ENCODE measurements around the gene RASA1.

RASA1 gene

DNA sequence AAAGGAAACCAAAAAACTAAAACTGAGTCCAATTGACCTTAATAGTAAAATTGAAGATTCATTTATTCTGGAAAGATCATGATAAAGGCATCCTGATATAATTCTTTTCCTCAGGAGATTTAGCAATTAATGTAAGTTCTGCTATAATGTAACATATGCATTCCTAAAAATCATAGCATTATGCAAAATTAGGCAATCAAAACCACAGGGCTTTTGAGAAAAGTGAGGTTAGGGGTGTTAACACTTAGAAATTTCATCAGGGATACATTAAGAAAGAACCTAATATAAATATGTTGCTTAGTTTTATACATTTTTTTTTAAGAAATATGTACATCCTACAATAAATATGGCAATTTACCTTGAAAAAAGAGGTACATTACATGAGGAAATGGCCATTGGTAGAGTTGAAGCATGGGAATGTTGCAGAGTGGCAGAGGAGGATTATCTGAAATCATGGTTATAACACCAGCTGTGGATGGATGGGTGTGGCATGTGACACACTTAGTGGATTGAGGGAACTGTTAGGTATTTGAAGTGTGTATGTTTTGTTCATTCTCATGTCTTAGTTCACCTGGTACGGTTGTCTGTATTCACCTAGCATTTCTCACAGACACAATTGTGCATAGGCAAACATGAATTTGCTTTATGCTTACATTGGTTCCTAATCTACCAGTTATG lies 94.0 kb downstream of the RASA1 start:
- DNase-seq = no peak

GRCh38 chr5:87367243-87367642 lies 99.6 kb downstream of the RASA1 start:
- DNase-seq = no peak

GRCh38 chr5:87368601-87369000 lies 100.9 kb downstream of the RASA1 start:
- no peak for DNase-seq

DNA sequence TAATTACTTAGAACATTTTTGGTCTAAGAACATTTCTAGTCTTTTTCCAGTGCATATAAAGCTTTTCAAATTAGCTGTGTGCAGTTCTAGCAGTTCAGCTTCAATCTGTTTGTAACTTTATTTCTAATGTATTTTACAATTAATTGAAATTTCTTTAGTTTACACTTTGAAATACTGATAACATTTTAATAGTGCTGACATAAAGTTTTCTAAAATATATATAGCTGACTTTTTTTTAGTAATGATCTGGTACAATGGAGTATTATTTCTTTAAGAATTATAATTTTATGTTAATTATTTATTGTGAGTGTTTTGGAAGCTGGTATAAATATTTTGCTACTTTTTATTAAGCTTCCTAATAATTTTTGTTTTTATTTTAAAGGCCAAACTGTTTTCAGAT lies 101.7 kb downstream of the RASA1 start:
- DNase-seq = no peak

GRCh38 chr5:87372705-87373104 lies 105.0 kb downstream of the RASA1 start:
- no peak for DNase-seq

DNA sequence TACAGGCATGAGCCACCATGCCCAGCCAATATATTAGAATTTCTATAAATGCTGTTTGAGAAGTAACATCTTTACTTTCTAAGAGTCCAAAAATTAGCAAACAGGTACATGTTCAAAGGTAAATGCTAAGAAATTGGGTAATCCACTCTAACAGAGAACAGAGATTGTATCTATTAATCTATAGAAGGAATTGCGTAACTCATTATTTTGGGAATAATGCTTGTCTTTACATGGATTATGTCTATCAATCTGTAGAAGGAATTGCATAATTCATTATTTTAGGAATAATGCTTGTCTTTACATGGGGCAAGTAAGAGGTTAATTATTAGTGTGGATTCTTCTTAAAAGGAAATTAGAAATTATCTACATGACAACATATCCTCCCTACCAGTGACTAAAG lies 114.5 kb downstream of the RASA1 start:
- no peak for DNase-seq

- DNase-seq = no peak
These were observed 115.5 kb downstream of the RASA1 start for GRCh38 chr5:87383216-87383615.

- no peak for DNase-seq
These were observed 118.1 kb downstream of the RASA1 start for GRCh38 chr5:87385802-87386201.

DNA sequence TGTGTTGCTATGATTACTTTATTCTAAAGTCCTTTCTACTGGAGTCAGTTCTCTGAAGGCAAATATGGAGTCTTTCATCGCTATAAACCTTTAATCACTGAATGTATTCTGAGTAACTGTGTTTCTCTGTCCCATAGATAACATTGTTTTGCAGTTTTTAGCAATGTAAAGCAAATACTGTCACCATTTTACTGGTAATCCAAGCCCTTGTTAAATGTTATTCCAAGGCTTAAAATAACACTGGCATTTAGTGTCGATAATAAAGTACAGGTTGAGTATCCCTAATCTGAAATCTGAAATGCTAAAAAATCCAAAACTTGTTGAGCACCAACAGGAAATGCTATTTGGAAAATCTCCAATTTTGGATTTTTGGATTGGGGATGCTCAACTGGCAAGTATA lies 120.4 kb downstream of the RASA1 start:
- DNase-seq = no peak

GRCh38 chr5:87389296-87390034 lies 121.8 kb downstream of the RASA1 start:
- no peak for DNase-seq

DNA sequence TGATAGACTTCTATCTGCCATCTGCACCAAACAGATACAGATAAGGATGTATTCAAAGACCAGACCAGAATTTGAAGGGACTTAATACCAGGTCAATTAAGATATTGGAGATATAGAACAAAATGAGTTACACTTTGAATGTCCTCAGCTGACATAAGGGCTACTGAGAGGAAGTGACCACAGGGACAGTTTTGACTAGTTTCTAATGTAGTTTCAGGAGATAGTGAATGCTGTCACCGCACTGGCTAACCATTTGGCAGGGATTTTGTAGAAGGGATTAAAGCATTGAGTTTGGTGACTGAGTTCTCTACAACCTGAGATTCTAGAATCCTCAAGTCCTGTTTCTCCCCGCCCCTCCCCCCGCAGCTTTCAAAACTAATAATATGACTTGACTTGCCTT lies 122.4 kb downstream of the RASA1 start:
- no peak for DNase-seq

GRCh38 chr5:87390576-87391199 lies 123.0 kb downstream of the RASA1 start:
- DNase-seq = no peak

GRCh38 chr5:87392170-87392569 lies 124.5 kb downstream of the RASA1 start:
- DNase-seq = no peak

GRCh38 chr5:87392801-87393200 lies 125.1 kb downstream of the RASA1 start:
- no peak for DNase-seq

DNA sequence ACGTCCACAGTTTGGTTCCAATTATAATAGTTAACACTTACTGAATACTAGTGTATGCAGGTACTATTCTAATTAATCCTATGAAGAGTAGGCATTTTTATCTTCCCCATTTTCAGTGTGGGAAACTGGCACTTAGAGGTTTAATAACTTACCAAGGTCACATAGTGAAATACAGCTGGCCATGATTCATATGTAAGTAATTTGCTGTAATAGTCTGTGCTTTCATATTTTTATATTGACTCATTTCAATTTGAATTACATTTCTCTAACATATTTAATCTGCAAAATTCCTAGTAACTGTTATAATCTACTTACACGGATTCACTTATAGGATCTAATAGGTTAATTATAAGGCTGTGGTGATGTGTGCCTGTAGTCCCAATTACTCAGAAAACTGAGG lies 125.6 kb downstream of the RASA1 start:
- no peak for DNase-seq

DNA sequence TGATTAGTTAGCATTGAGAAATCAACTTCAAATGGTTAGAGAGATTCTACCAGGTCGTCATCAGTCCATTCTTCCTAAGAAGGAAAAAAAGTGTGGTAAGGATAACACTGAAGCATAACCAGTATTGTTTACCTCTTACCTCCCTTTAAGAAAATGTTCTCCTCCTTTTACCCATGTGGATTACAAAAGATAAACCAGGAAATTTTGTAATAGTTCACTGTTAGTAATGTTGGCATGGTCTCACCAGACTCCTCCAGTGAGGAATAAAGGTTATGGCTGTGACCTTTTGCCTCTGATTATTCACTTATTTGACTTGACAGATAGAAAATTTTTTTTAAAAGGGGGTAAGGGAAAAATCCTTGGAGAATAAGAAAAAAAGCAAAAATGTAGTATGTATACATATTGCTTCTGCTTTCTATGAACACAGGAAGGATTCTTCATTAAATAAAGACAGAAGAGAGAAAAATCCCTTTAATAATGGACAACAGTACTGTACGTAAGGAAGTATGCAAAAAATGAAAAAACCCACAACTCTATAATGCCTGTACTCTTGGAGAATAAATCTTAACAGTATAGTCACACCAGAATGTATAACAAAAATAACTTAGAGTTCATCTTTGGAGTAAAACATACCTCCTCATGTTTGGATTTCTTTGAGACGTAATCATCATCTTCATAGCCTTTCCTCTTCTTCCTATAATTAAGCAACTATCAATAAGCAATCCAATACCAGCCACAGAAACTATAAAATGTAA lies 126.9 kb downstream of the RASA1 start:
- no peak for DNase-seq

GRCh38 chr5:87398981-87399614 lies 131.4 kb downstream of the RASA1 start:
- DNase-seq = no peak

DNA sequence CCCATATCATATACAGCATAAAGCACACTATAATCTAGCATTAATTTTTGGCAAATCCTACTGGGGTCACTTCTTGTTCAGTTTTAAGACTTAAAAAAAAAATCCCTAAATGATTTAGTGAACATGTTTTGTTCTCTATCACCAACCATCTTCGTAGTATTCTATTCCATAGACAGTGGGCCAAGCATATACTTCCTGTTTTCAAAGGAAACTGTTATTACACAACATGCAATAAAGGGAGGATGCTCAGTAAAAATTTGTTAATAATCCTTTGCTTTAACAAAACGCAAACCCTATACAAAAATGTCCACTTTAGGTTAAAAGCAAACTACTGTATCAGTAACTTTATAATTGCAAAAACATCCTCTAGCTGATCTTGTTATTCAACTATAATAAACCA lies 132.0 kb downstream of the RASA1 start:
- DNase-seq = no peak

GRCh38 chr5:87400305-87400899 lies 132.7 kb downstream of the RASA1 start:
- DNase-seq = no peak

DNA sequence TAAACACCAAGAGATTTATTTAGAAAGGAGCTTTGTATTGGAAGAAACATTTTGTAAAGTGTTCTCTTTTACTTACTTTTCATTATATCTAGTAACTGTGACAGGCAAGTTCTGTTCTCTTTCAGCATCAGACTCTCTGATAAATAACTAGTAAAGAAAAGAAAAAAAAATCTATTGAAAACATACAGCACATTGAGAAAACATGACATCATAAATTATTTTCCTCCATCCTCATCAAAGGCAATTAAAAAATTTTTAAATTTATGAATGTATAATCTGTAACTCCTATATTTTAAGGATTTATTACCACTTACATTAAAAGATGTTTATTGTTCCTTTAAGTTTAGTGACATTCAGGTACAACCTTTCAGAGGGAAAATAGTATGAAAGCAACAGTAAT lies 133.9 kb downstream of the RASA1 start:
- no peak for DNase-seq

GRCh38 chr5:87403409-87403808 lies 135.7 kb downstream of the RASA1 start:
- DNase-seq = no peak

DNA sequence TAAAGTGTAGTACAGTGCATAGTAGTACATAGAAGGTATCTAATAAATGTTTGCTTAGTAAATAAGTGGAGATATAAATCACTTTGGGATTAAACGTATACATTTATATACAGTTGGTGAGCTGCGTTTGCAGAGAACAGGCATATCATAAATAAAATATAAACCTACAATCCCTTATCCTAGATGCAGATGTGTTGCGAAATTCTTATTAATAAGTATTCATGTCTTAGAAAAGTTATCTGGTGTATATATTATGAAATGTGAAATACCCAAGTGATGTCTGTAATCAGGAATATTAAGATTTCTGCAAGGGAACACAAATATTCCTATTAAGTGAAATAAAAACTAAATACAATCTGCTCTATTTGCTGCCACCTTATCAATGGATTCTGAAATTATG lies 136.2 kb downstream of the RASA1 start:
- DNase-seq = no peak

- DNase-seq = no peak
These were observed 136.7 kb downstream of the RASA1 start for GRCh38 chr5:87404359-87404758.
